GM23338 (cell line): ENCODE measurements around the gene PHLDB1. TPM values are rescaled to one million over a fixed set of nuclear protein-coding genes. Genes with fewer than 3 reads are reported as not detected.
"Not testable (repeated sequence)": the region's sequence is repeated elsewhere in the genome, so short reads cannot be mapped to it uniquely, and the experiment has no call there.

ENCODE experiments used
- ATAC-seq: fragments of 200-7000 bp; cut with Tn5 transposase; 3 replicates; pipeline ENCODE4 v1.9.1; 2020
- DNase-seq: peaks from one replicate; pipeline ENCODE4 v3.0.0-alpha.2; 2015; ENCODE audit warnings: low spot score
- H2AFZ ChIP-seq: fragments of 200-600 bp; sonication (generic); 2 replicates; pipeline ENCODE4 v1.8.0; 2016; ENCODE audit warnings: antibody characterized with exemption, mild to moderate bottlenecking, moderate library complexity
- H3F3A ChIP-seq: fragments of 200-600 bp; sonication (generic); replicated peaks from 2 replicates; pipeline ENCODE4 v1.8.0; 2017; ENCODE audit warnings: antibody characterized with exemption, mixed run types, low read depth
- H3K27ac ChIP-seq: fragments of 200-600 bp; sonication (generic); 2 replicates; pipeline ENCODE4 v1.6.1; 2016; ENCODE audit warnings: low read depth
- H3K27me3 ChIP-seq: fragments of 200-600 bp; sonication (generic); 2 replicates; pipeline ENCODE4 v1.8.0; 2016; ENCODE audit warnings: mild to moderate bottlenecking, mixed run types, moderate library complexity; ENCODE audit not compliant: insufficient read depth
- H3K36me3 ChIP-seq: fragments of 200-600 bp; sonication (generic); 2 replicates; pipeline ENCODE4 v1.8.0; 2016; ENCODE audit warnings: mild to moderate bottlenecking; ENCODE audit not compliant: insufficient read depth
- H3K4me1 ChIP-seq: fragments of 200-600 bp; sonication (generic); 2 replicates; pipeline ENCODE4 v1.8.0; 2016; ENCODE audit warnings: mild to moderate bottlenecking, moderate library complexity; ENCODE audit not compliant: insufficient read depth
- H3K4me2 ChIP-seq: fragments of 200-600 bp; sonication (generic); 2 replicates; pipeline ENCODE4 v1.7.1; 2017; ENCODE audit warnings: mixed run types
- H3K4me3 ChIP-seq: fragments of 200-600 bp; sonication (generic); 2 replicates; pipeline ENCODE4 v1.6.1; 2016; ENCODE audit warnings: mixed run types
- H3K79me2 ChIP-seq: fragments of 200-600 bp; sonication (generic); replicated peaks from 2 replicates; pipeline ENCODE4 v1.8.0; 2017; ENCODE audit warnings: mild to moderate bottlenecking; ENCODE audit not compliant: insufficient read depth
- H3K9me2 ChIP-seq: fragments of 200-600 bp; sonication (generic); 2 replicates; pipeline ENCODE4 v1.8.0; 2017; ENCODE audit not compliant: insufficient read depth
- H4K20me1 ChIP-seq: fragments of 200-600 bp; sonication (generic); replicated peaks from 2 replicates; pipeline ENCODE4 v1.8.0; 2017; ENCODE audit warnings: mild to moderate bottlenecking; ENCODE audit not compliant: insufficient read depth
- H3K27ac Mint-ChIP-seq: 2 replicates; pipeline ENCODE4 v1.8.0; 2020; ENCODE audit warnings: inconsistent platforms, mild to moderate bottlenecking, moderate library complexity, mixed read lengths
- H3K27me3 Mint-ChIP-seq: 3 replicates; pipeline ENCODE4 v1.8.0; 2022; ENCODE audit warnings: low read depth, mild to moderate bottlenecking, moderate library complexity, mixed read lengths, inconsistent platforms; ENCODE audit not compliant: insufficient read depth, poor library complexity
- H3K36me3 Mint-ChIP-seq: 3 replicates; pipeline ENCODE4 v1.8.0; 2021; ENCODE audit warnings: low read depth, mild to moderate bottlenecking, inconsistent platforms, moderate library complexity, mixed read lengths
- H3K4me1 Mint-ChIP-seq: 3 replicates; pipeline ENCODE4 v1.8.0; 2020; ENCODE audit warnings: mild to moderate bottlenecking, inconsistent platforms, mixed read lengths
- H3K4me3 Mint-ChIP-seq: 3 replicates; pipeline ENCODE4 v1.8.0; 2021; ENCODE audit warnings: moderate library complexity, mild to moderate bottlenecking, inconsistent platforms, mixed read lengths
- H3K9me3 Mint-ChIP-seq: 3 replicates; pipeline ENCODE4 v1.8.0; 2020; ENCODE audit warnings: moderate library complexity, mild to moderate bottlenecking, inconsistent platforms, mixed read lengths
- CREB1 ChIP-seq: fragments of 250-450 bp; sonication (Bioruptor Pico); IDR thresholded peaks from 2 replicates; pipeline ENCODE4 v1.5.0; 2020; ENCODE audit warnings: low read depth, mild to moderate bottlenecking, moderate library complexity
- CTCF ChIP-seq, 2 experiments: fragments of 200-600 bp in 1 of 2; sonication (generic) in 1 of 2; conservative IDR thresholded peaks; 2 replicates each; pipeline versions ENCODE4 v1.5.1 to v1.6.1; 2016 to 2017; ENCODE audit warnings: antibody characterized with exemption in 2 of 2, low read depth in 2 of 2, mild to moderate bottlenecking in 2 of 2, moderate library complexity in 1 of 2
- EZH2 ChIP-seq: fragments of 200-600 bp; sonication (generic); IDR thresholded peaks from one replicate; pipeline ENCODE4 v1.8.0; 2017; ENCODE audit warnings: antibody characterized with exemption, mild to moderate bottlenecking, low read depth; ENCODE audit not compliant: unreplicated experiment
- EZH2phosphoT487 ChIP-seq: fragments of 200-600 bp; sonication (generic); IDR thresholded peaks from one replicate; pipeline ENCODE4 v1.8.1; 2018; ENCODE audit warnings: antibody characterized with exemption; ENCODE audit not compliant: unreplicated experiment
- JUNB ChIP-seq: IDR thresholded peaks from one replicate; pipeline ENCODE4 v1.6.1; 2016; ENCODE audit warnings: antibody characterized with exemption; ENCODE audit not compliant: unreplicated experiment
- NANOG ChIP-seq: IDR thresholded peaks from 2 replicates; pipeline ENCODE4 v1.6.1; 2016; ENCODE audit warnings: antibody characterized with exemption, borderline replicate concordance
- STAT1 ChIP-seq: IDR thresholded peaks from one replicate; pipeline ENCODE4 v1.6.1; 2016; ENCODE audit warnings: antibody characterized with exemption; ENCODE audit not compliant: unreplicated experiment
- ZNF331 ChIP-seq: fragments of 250-450 bp; sonication (Bioruptor Pico); IDR thresholded peaks from 2 replicates; pipeline ENCODE4 v1.5.0; 2020; ENCODE audit warnings: low read depth, mild to moderate bottlenecking, moderate library complexity
- ZNF462 ChIP-seq: fragments of 250-450 bp; sonication (Bioruptor Pico); IDR thresholded peaks from 2 replicates; pipeline ENCODE4 v1.5.0; 2020; ENCODE audit warnings: mild to moderate bottlenecking, moderate library complexity
- polyA plus RNA-seq: library from polyadenylated mRNA; unstranded; fragments of >200 nt; fragmentation: Nextera tagmentation; extraction: Ambion mirVana; gene quantifications from 2 replicates; pipeline ENCODE4 v1.2.1, GENCODE V29; 2016
- total RNA-seq: library from RNA; depleted of rRNA; stranded (reverse); fragments of >200 nt; shearing (Covaris generic); gene quantifications from 2 replicates; pipeline ENCODE4 v1.2.3, GENCODE V29; 2014

Gene PHLDB1
- total and polyA plus RNA-seq, 2 experiments from 2014 or later = 46.0 to 85.2 TPM

- no peak for TF ChIP-seq ZNF462 (CRISPR knock-in tag)
- no peak for TF ChIP-seq CREB1 (CRISPR knock-in tag)
- TF ChIP-seq EZH2phosphoT487 = no peak
- no peak for TF ChIP-seq JUNB
- TF ChIP-seq STAT1 = no peak
These were observed 5.1 kb upstream of the PHLDB1 start (continued) for GRCh38 chr11:118602331-118602730.

GRCh38 chr11:118603709-118604108, 3.7 kb upstream of the PHLDB1 start:
- H3K4me3 ChIP-seq, H3K27ac Mint-ChIP-seq, H3K79me2 ChIP-seq, H3K4me2 ChIP-seq, H3K27ac ChIP-seq, H3K4me3 Mint-ChIP-seq, H3K9me3 Mint-ChIP-seq, DNase-seq, H3K9me2 ChIP-seq, ATAC-seq, H2AFZ ChIP-seq: not testable (repeated sequence)
- Histone ChIP-seq H3K4me1 (peaks cover 18% of the 10 kb centered on the region), H3F3A (peaks cover 26% of the 10 kb centered on the region; the same call in 1 of the 2 replicates), H3K27me3 (peaks cover 58% of the 10 kb centered on the region), H4K20me1 (peaks cover 19% of the 10 kb centered on the region), H3K36me3 (peaks cover 21% of the 10 kb centered on the region)
- peaks cover 22% of the 10 kb centered on the region for H3K4me1 Mint-ChIP-seq
- H3K27me3 Mint-ChIP-seq = peaks cover 44% of the 10 kb centered on the region
- peaks cover 32% of the 10 kb centered on the region for H3K36me3 Mint-ChIP-seq

GRCh38 chr11:118604566-118604965, 2.8 kb upstream of the PHLDB1 start:
- ATAC-seq = no peak
- Histone ChIP-seq H3K4me3 (no peak overlapping the region), H3K4me1 (peaks cover 18% of the 10 kb centered on the region), H3F3A (peaks cover 26% of the 10 kb centered on the region; the same call in 1 of the 2 replicates), H3K27me3 (peaks cover 66% of the 10 kb centered on the region), H4K20me1 (peaks cover 19% of the 10 kb centered on the region), H3K4me2 (no peak overlapping the region), H3K9me2 (no peaks in the 10 kb centered on the region), H3K27ac (no peak overlapping the region), H3K36me3 (peaks cover 17% of the 10 kb centered on the region), H3K79me2 (no peaks in the 10 kb centered on the region), H2AFZ (no peak overlapping the region)
- Mint-ChIP-seq H3K27me3 (peaks cover 53% of the 10 kb centered on the region), H3K36me3 (peaks cover 25% of the 10 kb centered on the region), H3K4me3 (no peak overlapping the region), H3K4me1 (peaks cover 29% of the 10 kb centered on the region), H3K27ac (no peak overlapping the region), H3K9me3 (no peaks in the 10 kb centered on the region)
- DNase-seq = no peak
- TF ChIP-seq EZH2 (no peak), ZNF331 (CRISPR knock-in tag) (no peak), CREB1 (CRISPR knock-in tag) (no peak), NANOG (no peak), STAT1 (no peak), CTCF (conservative IDR thresholded peaks at IDR 0.05; ENCODE audit: low read depth in 2 of 2) (no peak), EZH2phosphoT487 (no peak)
